Measurements from ENCODE around the gene HPRT1. TPM values are rescaled to one million over a fixed set of nuclear protein-coding genes. Genes with fewer than 3 reads are reported as not detected.

HPRT1 gene
- total RNA-seq, 2 donors from 2014 or later = 19.0 to 20.0 TPM

GRCh38 chrX:134470013-134470412 lies 10.0 kb downstream of the HPRT1 start:
- H3K27me3 Mint-ChIP-seq (ENCODE audit: insufficient read depth) = no peaks in the 10 kb centered on the region
- Histone ChIP-seq H3K4me3 (ENCODE audit: low read length) (no peak overlapping the region), H3K36me3 (ENCODE audit: control insufficient read depth, insufficient read depth, low read length) (no peaks in the 10 kb centered on the region), H3K9ac (ENCODE audit: extremely low read depth, low read length, poor library complexity, severe bottlenecking) (no peak overlapping the region), H3K27me3 (ENCODE audit: control insufficient read depth, insufficient read depth, low read length, poor library complexity, severe bottlenecking) (no peaks in the 10 kb centered on the region), H3K27ac (ENCODE audit: low read depth, low read length) (no peak overlapping the region), H3K9me3 (ENCODE audit: control insufficient read depth, low read length) (no peaks in the 10 kb centered on the region), H3K4me1 (ENCODE audit: control insufficient read depth, insufficient read depth, low read length) (no peaks in the 10 kb centered on the region)
- no peak overlapping the region for H3K27ac Mint-ChIP-seq
- WGBS, 2 experiments (ENCODE audit: insufficient coverage in 1 of 2, insufficient read length in 1 of 2) = 100% methylated on average over 1 of the region's 1 CpG; no CpG with 5 or more reads in 1 of the 2 experiments
- no peaks in the 10 kb centered on the region for H3K4me1 Mint-ChIP-seq
- DNase-seq = no peak
- H3K36me3 Mint-ChIP-seq (ENCODE audit: low read depth) = peaks cover 4% of the 10 kb centered on the region
- H3K9me3 Mint-ChIP-seq = peaks cover 17% of the 10 kb centered on the region
- no peak overlapping the region for H3K4me3 Mint-ChIP-seq
- TF ChIP-seq, protein P1, sequence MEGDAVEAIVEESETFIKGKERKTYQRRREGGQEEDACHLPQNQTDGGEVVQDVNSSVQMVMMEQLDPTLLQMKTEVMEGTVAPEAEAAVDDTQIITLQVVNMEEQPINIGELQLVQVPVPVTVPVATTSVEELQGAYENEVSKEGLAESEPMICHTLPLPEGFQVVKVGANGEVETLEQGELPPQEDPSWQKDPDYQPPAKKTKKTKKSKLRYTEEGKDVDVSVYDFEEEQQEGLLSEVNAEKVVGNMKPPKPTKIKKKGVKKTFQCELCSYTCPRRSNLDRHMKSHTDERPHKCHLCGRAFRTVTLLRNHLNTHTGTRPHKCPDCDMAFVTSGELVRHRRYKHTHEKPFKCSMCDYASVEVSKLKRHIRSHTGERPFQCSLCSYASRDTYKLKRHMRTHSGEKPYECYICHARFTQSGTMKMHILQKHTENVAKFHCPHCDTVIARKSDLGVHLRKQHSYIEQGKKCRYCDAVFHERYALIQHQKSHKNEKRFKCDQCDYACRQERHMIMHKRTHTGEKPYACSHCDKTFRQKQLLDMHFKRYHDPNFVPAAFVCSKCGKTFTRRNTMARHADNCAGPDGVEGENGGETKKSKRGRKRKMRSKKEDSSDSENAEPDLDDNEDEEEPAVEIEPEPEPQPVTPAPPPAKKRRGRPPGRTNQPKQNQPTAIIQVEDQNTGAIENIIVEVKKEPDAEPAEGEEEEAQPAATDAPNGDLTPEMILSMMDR (conservative IDR thresholded peaks at IDR 0.05) = no peak

DNA sequence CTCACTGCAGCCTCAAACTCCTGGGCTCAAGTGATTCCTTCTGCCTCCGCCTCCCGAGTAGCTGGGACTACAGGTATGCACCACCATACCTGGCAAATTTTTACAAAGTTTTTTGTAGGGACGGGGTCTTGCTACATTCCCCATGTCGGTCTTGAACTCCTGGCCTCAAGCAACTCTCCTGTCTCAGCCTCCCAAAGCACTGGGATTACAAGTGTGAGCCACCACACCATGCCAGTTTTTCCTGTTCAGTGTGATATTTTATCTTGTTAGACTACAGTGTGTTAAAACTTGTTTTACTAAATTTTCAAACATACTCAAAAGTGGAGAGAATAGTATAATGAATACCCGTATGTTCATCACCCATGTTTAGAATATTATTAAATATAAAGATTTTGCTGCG lies 12.1 kb downstream of the HPRT1 start:
- H3K4me3 ChIP-seq (ENCODE audit: low read length) = no peak overlapping the region
- peaks cover 12% of the 10 kb centered on the region for H3K36me3 Mint-ChIP-seq (ENCODE audit: low read depth)
- H3K9me3 Mint-ChIP-seq = peaks cover 25% of the 10 kb centered on the region
- H3K27ac ChIP-seq (ENCODE audit: low read depth, low read length) = no peak overlapping the region
- no peaks in the 10 kb centered on the region for H3K9me3 ChIP-seq (ENCODE audit: control insufficient read depth, low read length)
- WGBS, 2 experiments (ENCODE audit: insufficient coverage in 1 of 2, insufficient read length in 1 of 2) = 83 to 92% methylated on average over 1 to 4 of the region's 6 CpGs
- no peaks in the 10 kb centered on the region for H3K4me1 Mint-ChIP-seq
- no peak overlapping the region for H3K4me3 Mint-ChIP-seq
- no peaks in the 10 kb centered on the region for H3K4me1 ChIP-seq (ENCODE audit: control insufficient read depth, insufficient read depth, low read length)
- H3K9ac ChIP-seq (ENCODE audit: extremely low read depth, low read length, poor library complexity, severe bottlenecking) = no peak overlapping the region
- H3K27me3 Mint-ChIP-seq (ENCODE audit: insufficient read depth) = no peaks in the 10 kb centered on the region
- no peak for DNase-seq
- H3K27me3 ChIP-seq (ENCODE audit: control insufficient read depth, insufficient read depth, low read length, poor library complexity, severe bottlenecking) = no peaks in the 10 kb centered on the region
- peaks cover 3% of the 10 kb centered on the region for H3K36me3 ChIP-seq (ENCODE audit: control insufficient read depth, insufficient read depth, low read length)
- H3K27ac Mint-ChIP-seq = no peak overlapping the region
- TF ChIP-seq, protein P1 (conservative IDR thresholded peaks at IDR 0.05) = no peak

GRCh38 chrX:134476284-134476683 lies 16.3 kb downstream of the HPRT1 start:
- Histone ChIP-seq H3K4me1 (ENCODE audit: control insufficient read depth, insufficient read depth, low read length) (no peaks in the 10 kb centered on the region), H3K9ac (ENCODE audit: extremely low read depth, low read length, poor library complexity, severe bottlenecking) (no peak overlapping the region), H3K9me3 (ENCODE audit: control insufficient read depth, low read length) (no peaks in the 10 kb centered on the region), H3K27me3 (ENCODE audit: control insufficient read depth, insufficient read depth, low read length, poor library complexity, severe bottlenecking) (no peaks in the 10 kb centered on the region), H3K27ac (ENCODE audit: low read depth, low read length) (no peak overlapping the region), H3K4me3 (ENCODE audit: low read length) (no peak overlapping the region), H3K36me3 (ENCODE audit: control insufficient read depth, insufficient read depth, low read length) (peaks cover 3% of the 10 kb centered on the region)
- TF ChIP-seq, protein P1 (conservative IDR thresholded peaks at IDR 0.05) = no peak
- peaks cover 13% of the 10 kb centered on the region for H3K36me3 Mint-ChIP-seq (ENCODE audit: low read depth)
- no peak overlapping the region for H3K4me3 Mint-ChIP-seq
- no CpG with 5 or more reads among the region's 1 CpG for WGBS, 2 experiments (ENCODE audit: insufficient coverage in 1 of 2, insufficient read length in 1 of 2)
- H3K27ac Mint-ChIP-seq = no peak overlapping the region
- no peaks in the 10 kb centered on the region for H3K27me3 Mint-ChIP-seq (ENCODE audit: insufficient read depth)
- DNase-seq = no peak
- peaks cover 27% of the 10 kb centered on the region for H3K9me3 Mint-ChIP-seq
- no peaks in the 10 kb centered on the region for H3K4me1 Mint-ChIP-seq

All from endodermal cell (in vitro differentiated cells).